ENCODE measurements around the gene OSBPL2.

Gene OSBPL2

GRCh38 chr20:62325172-62325905 is 87.0 kb downstream of the OSBPL2 start:
- peaks cover 0 to 9% of the 10 kb centered on the region in 2 donors for H3K36me3 ChIP-seq (ENCODE audit: control insufficient read depth in 1 of 2, insufficient read depth in 2 of 2, low read length in 2 of 2)
- no peak overlapping the region for H3K27ac ChIP-seq (ENCODE audit: low read depth, low read length)
- H3K4me1 ChIP-seq (ENCODE audit: control insufficient read depth in 1 of 2, insufficient read depth in 2 of 2, low read length in 2 of 2), result no peaks in the 10 kb centered on the region
- H3K9me3 ChIP-seq (ENCODE audit: control insufficient read depth in 1 of 2, low read length in 2 of 2), result no peaks in the 10 kb centered on the region
- no peak overlapping the region for H3K9ac ChIP-seq (ENCODE audit: low read depth in 1 of 2, low read length in 2 of 2)
- H3K4me3 ChIP-seq (ENCODE audit: low read depth in 1 of 2, low read length in 2 of 2), result no peak overlapping the region
- H3K27me3 ChIP-seq (ENCODE audit: control insufficient read depth in 1 of 2, insufficient read depth in 2 of 2, low read length in 2 of 2), result no peaks in the 10 kb centered on the region

GRCh38 chr20:62326559-62326958 is 88.2 kb downstream of the OSBPL2 start:
- no peak overlapping the region for H3K4me3 ChIP-seq (ENCODE audit: low read depth in 1 of 2, low read length in 2 of 2)
- no peak overlapping the region for H3K9ac ChIP-seq (ENCODE audit: low read depth in 1 of 2, low read length in 2 of 2)
- no peaks in the 10 kb centered on the region for H3K4me1 ChIP-seq (ENCODE audit: control insufficient read depth in 1 of 2, insufficient read depth in 2 of 2, low read length in 2 of 2)
- no peaks in the 10 kb centered on the region for H3K27me3 ChIP-seq (ENCODE audit: control insufficient read depth in 1 of 2, insufficient read depth in 2 of 2, low read length in 2 of 2)
- no peak overlapping the region for H3K27ac ChIP-seq (ENCODE audit: low read depth, low read length)
- peaks cover 0 to 13% of the 10 kb centered on the region in 2 donors for H3K36me3 ChIP-seq (ENCODE audit: control insufficient read depth in 1 of 2, insufficient read depth in 2 of 2, low read length in 2 of 2)
- H3K9me3 ChIP-seq (ENCODE audit: control insufficient read depth in 1 of 2, low read length in 2 of 2), result no peaks in the 10 kb centered on the region

GRCh38 chr20:62326959-62327725 is 88.8 kb downstream of the OSBPL2 start:
- Histone ChIP-seq H3K36me3 (ENCODE audit: control insufficient read depth in 1 of 2, insufficient read depth in 2 of 2, low read length in 2 of 2) (peaks cover 0 to 14% of the 10 kb centered on the region in 2 donors), H3K4me1 (ENCODE audit: control insufficient read depth in 1 of 2, insufficient read depth in 2 of 2, low read length in 2 of 2) (no peaks in the 10 kb centered on the region), H3K27me3 (ENCODE audit: control insufficient read depth in 1 of 2, insufficient read depth in 2 of 2, low read length in 2 of 2) (no peaks in the 10 kb centered on the region), H3K9ac (ENCODE audit: low read depth in 1 of 2, low read length in 2 of 2) (no peak overlapping the region), H3K4me3 (ENCODE audit: low read depth in 1 of 2, low read length in 2 of 2) (no peak overlapping the region), H3K27ac (ENCODE audit: low read depth, low read length) (no peak overlapping the region), H3K9me3 (ENCODE audit: control insufficient read depth in 1 of 2, low read length in 2 of 2) (no peaks in the 10 kb centered on the region)

- H3K9me3 ChIP-seq (ENCODE audit: control insufficient read depth in 1 of 2, low read length in 2 of 2), result no peaks in the 10 kb centered on the region
- no peak overlapping the region for H3K27ac ChIP-seq (ENCODE audit: low read depth, low read length)
- no peaks in the 10 kb centered on the region for H3K4me1 ChIP-seq (ENCODE audit: control insufficient read depth in 1 of 2, insufficient read depth in 2 of 2, low read length in 2 of 2)
- H3K4me3 ChIP-seq (ENCODE audit: low read depth in 1 of 2, low read length in 2 of 2), result no peak overlapping the region
- no peak overlapping the region for H3K9ac ChIP-seq (ENCODE audit: low read depth in 1 of 2, low read length in 2 of 2)
- no peaks in the 10 kb centered on the region for H3K27me3 ChIP-seq (ENCODE audit: control insufficient read depth in 1 of 2, insufficient read depth in 2 of 2, low read length in 2 of 2)
- peaks cover 0 to 14% of the 10 kb centered on the region in 2 donors for H3K36me3 ChIP-seq (ENCODE audit: control insufficient read depth in 1 of 2, insufficient read depth in 2 of 2, low read length in 2 of 2)
Measured at GRCh38 chr20:62327726-62328495, 89.6 kb downstream of the OSBPL2 start.

- Histone ChIP-seq H3K36me3 (ENCODE audit: control insufficient read depth in 1 of 2, insufficient read depth in 2 of 2, low read length in 2 of 2) (peaks cover 0 to 14% of the 10 kb centered on the region in 2 donors), H3K9ac (ENCODE audit: low read depth in 1 of 2, low read length in 2 of 2) (no peak overlapping the region), H3K9me3 (ENCODE audit: control insufficient read depth in 1 of 2, low read length in 2 of 2) (no peaks in the 10 kb centered on the region)
Measured at GRCh38 chr20:62328684-62329388, 90.5 kb downstream of the OSBPL2 start.

GRCh38 chr20:62329389-62330377 is 91.4 kb downstream of the OSBPL2 start:
- Histone ChIP-seq H3K36me3 (ENCODE audit: control insufficient read depth in 1 of 2, insufficient read depth in 2 of 2, low read length in 2 of 2) (peaks cover 0 to 14% of the 10 kb centered on the region in 2 donors), H3K9ac (ENCODE audit: low read depth in 1 of 2, low read length in 2 of 2) (no peak overlapping the region), H3K4me3 (ENCODE audit: low read depth in 1 of 2, low read length in 2 of 2) (no peak overlapping the region), H3K9me3 (ENCODE audit: control insufficient read depth in 1 of 2, low read length in 2 of 2) (no peaks in the 10 kb centered on the region), H3K27me3 (ENCODE audit: control insufficient read depth in 1 of 2, insufficient read depth in 2 of 2, low read length in 2 of 2) (no peaks in the 10 kb centered on the region), H3K4me1 (ENCODE audit: control insufficient read depth in 1 of 2, insufficient read depth in 2 of 2, low read length in 2 of 2) (no peaks in the 10 kb centered on the region), H3K27ac (ENCODE audit: low read depth, low read length) (no peak overlapping the region)

More at GRCh38 chr20:62328684-62329388, 90.5 kb downstream of the OSBPL2 start:
- Histone ChIP-seq H3K4me3 (ENCODE audit: low read depth in 1 of 2, low read length in 2 of 2) (no peak overlapping the region), H3K27ac (ENCODE audit: low read depth, low read length) (no peak overlapping the region), H3K4me1 (ENCODE audit: control insufficient read depth in 1 of 2, insufficient read depth in 2 of 2, low read length in 2 of 2) (no peaks in the 10 kb centered on the region), H3K27me3 (ENCODE audit: control insufficient read depth in 1 of 2, insufficient read depth in 2 of 2, low read length in 2 of 2) (no peaks in the 10 kb centered on the region)

GRCh38 chr20:62330576-62331317 is 92.4 kb downstream of the OSBPL2 start:
- H3K4me1 ChIP-seq (ENCODE audit: control insufficient read depth in 1 of 2, insufficient read depth in 2 of 2, low read length in 2 of 2), result no peaks in the 10 kb centered on the region
- no peak overlapping the region for H3K4me3 ChIP-seq (ENCODE audit: low read depth in 1 of 2, low read length in 2 of 2)
- H3K36me3 ChIP-seq (ENCODE audit: control insufficient read depth in 1 of 2, insufficient read depth in 2 of 2, low read length in 2 of 2), result peaks cover 0 to 14% of the 10 kb centered on the region in 2 donors
- no peaks in the 10 kb centered on the region for H3K27me3 ChIP-seq (ENCODE audit: control insufficient read depth in 1 of 2, insufficient read depth in 2 of 2, low read length in 2 of 2)
- H3K9me3 ChIP-seq (ENCODE audit: control insufficient read depth in 1 of 2, low read length in 2 of 2), result no peaks in the 10 kb centered on the region
- no peak overlapping the region for H3K27ac ChIP-seq (ENCODE audit: low read depth, low read length)
- no peak overlapping the region for H3K9ac ChIP-seq (ENCODE audit: low read depth in 1 of 2, low read length in 2 of 2)

GRCh38 chr20:62331347-62331746 is 93.0 kb downstream of the OSBPL2 start:
- Histone ChIP-seq H3K4me3 (ENCODE audit: low read depth in 1 of 2, low read length in 2 of 2) (no peak overlapping the region), H3K4me1 (ENCODE audit: control insufficient read depth in 1 of 2, insufficient read depth in 2 of 2, low read length in 2 of 2) (no peaks in the 10 kb centered on the region), H3K27me3 (ENCODE audit: control insufficient read depth in 1 of 2, insufficient read depth in 2 of 2, low read length in 2 of 2) (no peaks in the 10 kb centered on the region), H3K9ac (ENCODE audit: low read depth in 1 of 2, low read length in 2 of 2) (no peak overlapping the region), H3K27ac (ENCODE audit: low read depth, low read length) (no peak overlapping the region), H3K9me3 (ENCODE audit: control insufficient read depth in 1 of 2, low read length in 2 of 2) (no peaks in the 10 kb centered on the region), H3K36me3 (ENCODE audit: control insufficient read depth in 1 of 2, insufficient read depth in 2 of 2, low read length in 2 of 2) (peaks cover 0 to 14% of the 10 kb centered on the region in 2 donors)

Measured in duodenal mucosa (tissue), 2 donors.